ENCODE data around the gene ZNF326.
"Not testable (repeated sequence)": the region's sequence is repeated elsewhere in the genome, so short reads cannot be mapped to it uniquely, and the experiment has no call there.

Gene ZNF326

DNA sequence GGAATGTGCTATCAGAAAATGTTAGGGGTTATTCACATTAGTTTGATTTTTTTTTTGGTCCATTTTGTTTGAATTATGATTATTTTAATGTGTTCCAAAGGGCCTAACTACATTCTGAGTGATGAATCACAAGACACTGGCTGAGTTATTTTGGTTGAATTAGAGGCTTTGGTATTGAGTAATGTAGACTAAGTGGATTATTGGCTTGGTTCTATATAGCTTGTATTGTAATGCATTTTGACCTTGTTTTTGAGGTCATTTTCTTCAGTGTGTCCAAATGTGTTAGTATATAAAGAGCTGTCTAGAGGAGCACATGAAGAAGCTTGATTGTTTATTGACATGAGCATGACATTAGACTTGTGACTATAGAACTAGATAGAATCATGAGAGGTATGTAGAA, 3.4 kb downstream of the ZNF326 start:
- DNase-seq: no peak

DNA sequence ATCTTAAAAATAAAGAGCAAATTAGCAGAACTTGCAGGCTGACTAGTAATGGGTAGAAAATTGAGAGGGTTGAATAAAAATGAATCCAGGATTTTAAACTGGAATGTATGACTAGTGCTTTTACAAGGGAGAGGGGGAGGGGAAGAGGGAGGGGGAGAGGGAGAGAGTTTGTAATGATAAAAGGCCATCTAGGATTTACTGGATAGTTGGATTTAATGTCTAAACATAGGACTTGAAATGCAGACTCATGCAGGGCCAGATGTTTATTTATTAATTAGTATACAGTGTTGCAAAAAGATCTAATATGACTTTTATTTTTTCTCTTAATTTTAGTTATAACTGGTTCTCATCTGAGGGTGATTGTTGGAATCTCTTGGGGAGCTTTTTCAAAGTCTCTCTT, 4.3 kb downstream of the ZNF326 start:
- DNase-seq: no peak

DNA sequence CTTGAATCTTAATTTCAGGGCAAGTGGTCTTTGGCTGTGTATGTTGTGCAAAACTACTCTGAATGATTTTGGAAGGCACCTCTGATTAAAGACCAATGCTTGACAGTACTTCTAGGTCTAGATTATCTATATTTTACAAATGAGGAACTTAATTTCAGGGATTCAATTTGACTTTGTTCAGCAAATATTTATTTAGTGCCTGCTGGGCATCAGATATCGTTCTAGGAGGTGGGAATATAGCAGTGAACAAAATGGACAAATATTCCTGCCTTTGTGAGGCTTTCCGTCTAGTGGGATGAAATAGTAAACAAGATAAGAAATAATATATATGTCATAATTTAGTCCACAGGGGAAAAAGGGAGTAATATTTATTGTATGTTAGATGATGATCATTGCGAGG, 4.7 kb downstream of the ZNF326 start:
- no peak for DNase-seq

DNA sequence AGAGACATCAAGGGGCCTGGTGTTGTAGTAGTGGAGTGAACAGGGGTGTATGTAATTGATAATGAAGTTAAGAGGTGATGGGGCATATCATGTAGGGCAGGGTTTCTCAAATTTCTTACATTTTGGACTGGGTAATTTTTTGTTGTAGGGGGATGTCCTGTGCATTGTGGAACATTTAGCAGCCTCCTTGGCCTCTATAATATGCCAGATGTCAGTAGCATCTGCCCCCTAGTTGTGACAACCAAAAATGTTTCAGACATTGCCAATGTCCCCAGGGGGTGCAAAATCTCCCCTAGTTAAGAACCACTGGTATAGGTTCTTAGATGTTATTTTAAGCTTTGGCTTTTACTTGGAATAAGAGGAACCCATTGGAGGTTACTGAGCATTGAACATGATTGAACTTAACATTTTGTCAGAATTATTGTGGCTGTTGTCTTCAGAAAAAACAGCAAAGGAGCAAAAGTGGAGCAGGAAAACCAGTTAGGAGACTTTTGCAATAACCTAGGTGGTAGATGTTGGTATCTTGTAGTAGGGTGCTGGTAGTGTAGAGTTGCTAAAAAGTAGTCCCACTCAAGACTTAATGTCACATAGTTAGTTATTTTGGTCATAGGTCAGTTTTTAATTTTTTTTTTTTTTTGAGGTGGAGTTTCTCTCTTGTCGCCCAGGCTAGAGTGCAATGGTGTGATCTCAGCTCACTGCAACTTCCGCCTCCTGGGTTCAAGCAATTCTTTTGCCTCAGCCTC, 6.2 kb downstream of the ZNF326 start:
- peak; percentile 14 for DNase-seq

DNA sequence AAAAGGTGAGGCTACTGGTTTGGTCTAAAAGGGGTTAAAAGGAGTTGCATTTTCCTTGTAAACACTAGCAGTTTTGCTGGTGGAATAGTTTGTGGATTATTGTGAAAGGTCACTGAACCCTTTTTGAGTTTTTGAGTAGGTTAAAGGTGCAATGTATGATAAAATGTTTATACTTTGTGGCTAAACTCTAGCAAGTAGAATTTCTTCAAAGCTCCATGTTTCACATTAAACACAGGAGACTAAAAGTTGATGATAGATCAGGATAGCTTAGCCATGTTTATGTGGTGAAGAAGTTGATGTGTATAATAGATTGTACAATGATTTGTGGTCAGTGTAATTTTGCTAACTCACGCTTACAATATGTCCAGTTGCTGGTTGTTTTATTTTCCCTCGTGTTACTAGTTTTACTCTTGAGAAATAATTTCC, 13.1 kb downstream of the ZNF326 start:
- no peak for DNase-seq

DNA sequence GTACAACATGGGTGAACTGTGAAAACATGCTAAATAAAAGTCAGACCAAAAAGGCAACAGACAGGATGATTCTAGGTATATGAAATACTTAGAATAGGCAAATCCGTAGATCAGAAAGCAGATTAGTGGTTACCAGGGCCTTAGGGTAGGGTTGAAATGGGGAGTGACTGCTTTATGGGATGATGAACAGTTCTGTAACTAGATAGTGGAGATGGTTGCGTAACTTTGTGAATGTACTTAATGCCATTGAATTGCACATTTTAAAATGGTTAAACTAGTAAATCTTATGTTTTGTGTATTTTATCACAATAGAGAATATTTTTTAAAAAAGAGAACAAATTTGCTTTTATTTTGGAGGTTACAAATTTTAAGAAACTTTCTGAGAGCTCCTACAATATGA, 17.4 kb downstream of the ZNF326 start:
- DNase-seq: no peak

DNA sequence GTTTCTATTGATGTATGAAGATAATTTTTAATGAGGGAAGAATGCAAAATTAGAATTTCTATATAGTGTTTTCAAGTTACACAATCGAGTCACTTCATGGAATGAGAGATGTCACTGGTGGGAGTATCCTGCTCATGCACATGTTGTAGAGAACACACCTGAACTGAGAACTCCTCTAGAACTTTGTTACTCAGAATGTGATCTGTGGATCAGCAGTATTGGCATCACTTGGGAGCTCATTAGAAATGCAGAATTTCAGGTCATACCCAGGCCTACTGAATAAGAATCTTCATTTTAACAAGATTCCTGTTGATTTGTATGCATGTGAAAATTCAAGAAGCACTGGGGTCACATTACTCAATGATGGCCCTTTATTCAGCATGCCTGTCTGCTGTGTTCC, 28.8 kb downstream of the ZNF326 start:
- DNase-seq: no peak

DNA sequence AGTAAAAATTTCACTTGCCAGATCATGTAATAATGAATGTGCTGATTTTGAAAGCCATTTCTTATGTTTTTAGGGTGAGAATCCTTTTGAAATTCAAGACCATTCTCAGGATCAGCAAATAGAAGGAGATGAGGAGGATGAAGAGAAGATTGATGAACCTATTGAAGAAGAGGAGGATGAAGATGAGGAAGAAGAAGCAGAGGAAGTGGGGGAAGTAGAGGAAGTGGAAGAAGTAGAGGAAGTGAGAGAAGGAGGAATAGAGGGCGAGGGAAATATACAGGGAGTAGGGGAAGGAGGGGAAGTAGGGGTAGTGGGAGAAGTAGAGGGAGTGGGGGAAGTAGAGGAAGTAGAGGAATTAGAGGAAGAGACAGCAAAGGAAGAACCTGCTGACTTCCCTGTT, 32.4 kb downstream of the ZNF326 start:
- no peak for DNase-seq

DNA sequence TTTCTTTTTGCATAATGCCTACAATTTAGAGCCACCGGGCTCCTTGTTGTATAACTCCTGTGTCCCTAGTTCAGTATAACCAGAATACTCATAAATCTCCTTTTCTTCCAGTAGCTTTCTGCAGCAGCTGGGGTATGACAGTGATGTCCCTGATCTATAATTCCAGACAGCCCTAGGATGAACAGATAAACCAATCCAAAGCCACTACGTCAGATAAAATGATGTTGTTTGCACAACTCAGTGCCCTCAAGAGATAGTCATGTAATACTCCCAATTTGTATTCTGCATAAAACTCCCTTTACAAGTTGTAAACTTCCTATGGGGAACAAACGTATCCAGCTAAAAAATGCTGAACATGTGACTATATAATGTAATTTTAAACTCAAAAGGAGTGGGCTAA, 44.7 kb downstream of the ZNF326 start:
- no peak for DNase-seq

DNA sequence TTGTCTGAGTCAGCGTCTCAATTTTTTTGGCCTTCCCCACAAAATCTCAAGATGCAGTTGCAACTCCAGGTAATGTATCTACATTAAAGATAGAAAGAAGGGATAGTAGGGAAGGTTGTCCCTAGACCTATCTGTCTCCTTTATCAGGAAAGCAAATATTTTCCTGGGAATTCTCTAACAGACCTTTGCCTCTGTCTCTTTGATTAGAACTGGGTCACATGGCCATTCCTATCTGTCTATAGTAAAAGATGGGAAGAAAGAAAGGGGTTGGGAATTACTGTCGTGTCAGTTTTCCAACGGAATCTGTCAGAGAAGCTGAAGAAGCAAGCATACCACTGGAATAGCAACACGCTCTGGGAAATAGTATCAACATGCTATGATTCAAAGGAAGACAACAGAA, 48.7 kb downstream of the ZNF326 start:
- DNase-seq: no peak

DNA sequence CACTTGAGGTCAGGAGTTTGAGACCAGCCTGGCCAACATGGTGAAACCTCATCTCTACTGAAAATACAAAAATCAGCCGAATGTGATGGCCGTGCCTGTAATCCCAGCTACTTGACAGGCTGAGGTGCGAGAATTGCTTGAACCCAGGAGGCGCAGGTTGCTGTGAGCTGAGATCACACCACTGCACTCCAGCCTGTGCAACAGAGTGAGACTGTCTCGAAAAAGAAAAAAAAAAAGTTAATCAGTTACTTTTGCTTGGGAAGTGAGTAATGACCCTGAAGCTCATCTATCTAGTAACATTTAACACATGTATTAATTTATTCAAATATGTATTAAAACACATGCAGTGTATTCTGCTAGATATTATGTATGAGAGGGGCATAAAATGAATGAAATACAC, 49.4 kb downstream of the ZNF326 start:
- DNase-seq: no peak

DNA sequence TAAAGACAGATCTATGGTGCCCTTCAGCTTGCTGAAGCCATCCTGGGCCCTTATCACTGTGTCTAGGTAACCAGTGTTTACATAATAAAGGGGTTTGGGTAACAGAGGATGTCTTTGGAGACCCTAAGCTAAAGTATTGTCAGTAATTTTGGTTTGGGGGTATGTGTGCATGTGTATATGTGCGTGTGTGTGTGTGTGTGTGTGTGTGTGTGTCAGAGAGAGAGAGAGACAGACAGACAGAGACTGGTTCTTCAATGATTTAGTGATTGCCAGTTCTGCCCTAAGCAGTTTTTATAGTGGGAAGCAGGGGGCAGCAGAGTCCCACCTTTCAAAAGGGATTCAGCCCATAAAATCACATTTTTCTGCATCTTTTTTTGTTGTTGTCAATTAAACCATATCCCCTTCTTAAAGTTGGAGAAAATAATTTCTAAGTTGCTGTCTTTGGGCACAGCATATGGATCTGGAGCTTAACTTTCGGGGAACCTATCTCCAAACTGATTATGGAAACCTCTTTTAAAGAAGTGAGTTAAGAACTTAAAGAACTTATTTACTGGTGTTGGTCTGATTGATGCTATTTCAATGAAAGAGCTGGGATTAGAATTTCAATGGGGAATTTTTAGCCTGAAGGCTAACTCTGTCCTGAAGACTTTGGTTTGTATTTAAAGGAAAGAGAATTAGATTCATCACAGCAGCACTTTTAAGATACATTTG, 51.1 kb downstream of the ZNF326 start:
- DNase-seq: peak; percentile 20

DNA sequence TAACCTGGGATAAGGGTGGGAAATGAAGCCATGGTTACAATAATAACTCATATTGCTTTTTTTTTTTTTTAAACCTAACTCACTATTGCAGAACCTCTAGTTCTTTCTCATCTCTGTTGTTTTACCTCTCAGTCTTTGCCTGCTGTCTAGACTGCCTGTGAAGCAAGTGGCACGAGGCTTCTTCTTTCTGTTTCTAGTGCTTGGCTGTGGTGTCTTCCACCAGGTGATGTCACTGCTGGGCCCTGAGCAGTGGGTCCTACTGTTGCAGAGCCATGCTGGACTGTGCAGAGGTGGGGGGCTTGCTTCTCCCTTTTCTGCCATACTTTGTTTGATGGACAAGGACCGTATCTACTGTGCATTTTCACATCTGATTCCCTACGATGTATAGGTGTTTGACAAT, 51.7 kb downstream of the ZNF326 start:
- DNase-seq: no peak

DNA sequence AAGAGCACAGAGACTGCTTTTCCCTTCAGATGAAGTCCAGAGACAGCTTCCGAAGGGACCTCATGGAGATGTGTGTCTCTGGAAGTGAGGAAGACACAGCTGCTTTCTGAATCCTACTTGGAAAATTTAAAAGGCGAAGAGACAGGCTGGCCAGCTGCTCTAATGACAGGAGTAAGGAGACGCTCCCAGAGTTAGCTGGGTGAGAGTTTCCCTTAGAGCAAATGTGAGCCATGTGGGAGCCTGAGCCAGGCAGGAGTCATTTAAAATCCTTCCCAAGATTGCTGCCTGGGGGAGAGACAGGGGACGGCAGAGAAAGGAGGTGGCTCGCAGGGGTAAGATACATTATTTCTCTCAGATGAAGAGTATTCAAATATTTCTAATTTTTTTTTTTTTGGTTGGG, 53.1 kb downstream of the ZNF326 start:
- DNase-seq: no peak

DNA sequence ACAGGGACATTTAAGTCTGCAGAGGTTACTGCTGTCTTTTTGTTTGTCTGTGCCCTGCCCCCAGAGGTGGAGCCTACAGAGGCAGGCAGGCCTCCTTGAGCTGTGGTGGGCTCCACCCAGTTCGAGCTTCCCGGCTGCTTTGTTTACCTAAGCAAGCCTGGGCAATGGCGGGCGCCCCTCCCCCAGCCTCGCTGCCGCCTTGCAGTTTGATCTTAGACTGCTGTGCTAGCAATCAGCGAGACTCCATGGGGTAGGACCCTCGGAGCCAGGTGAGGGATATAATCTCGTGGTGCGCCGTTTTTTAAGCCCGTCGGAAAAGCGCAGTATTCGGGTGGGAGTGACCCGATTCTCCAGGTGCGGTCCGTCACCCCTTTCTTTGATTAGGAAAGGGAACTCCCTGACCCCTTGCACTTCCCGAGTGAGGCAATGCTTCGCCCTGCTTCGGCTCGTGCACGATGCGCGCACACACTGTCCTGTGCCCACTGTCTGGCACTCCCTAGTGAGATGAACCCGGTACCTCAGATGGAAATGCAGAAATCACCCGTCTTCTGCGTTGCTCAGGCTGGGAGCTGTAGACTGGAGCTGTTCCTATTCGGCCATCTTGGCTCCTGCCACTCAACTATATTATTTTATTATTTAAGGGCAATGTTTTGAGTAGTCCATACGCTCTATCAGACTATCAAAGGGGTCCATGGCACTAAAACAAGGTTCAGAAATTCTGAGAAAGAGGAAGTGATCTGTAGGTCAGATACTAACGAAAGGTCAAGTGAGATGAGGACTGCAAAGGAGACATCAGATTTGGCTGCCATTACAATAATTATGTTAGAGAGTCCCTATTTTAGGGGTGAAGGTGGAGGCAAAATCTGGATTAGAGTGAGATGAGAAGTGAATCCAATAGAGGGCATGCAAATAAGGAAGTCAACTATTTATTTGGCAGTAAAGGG, 68.1 kb downstream of the ZNF326 start:
- not testable (repeated sequence) for DNase-seq

DNA sequence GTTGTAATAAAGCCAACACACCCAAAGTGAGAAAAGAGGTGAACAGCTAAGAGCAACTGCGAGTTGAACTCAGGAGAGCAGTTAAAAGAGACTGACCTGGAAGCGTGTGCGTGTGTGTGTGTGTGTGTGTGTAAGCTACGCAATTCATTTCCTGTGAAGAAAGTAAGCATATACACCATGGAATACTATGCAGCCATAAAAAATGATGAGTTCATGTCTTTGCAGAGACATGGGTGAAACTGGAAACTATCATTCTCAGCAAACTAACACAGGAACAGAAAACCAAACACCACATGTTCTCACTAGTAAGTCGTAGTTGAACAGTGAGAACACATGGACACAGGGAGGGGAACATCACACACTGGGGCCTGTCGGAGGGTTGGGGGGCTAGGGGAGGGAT, 69.2 kb downstream of the ZNF326 start:
- DNase-seq: not testable (repeated sequence)

DNA sequence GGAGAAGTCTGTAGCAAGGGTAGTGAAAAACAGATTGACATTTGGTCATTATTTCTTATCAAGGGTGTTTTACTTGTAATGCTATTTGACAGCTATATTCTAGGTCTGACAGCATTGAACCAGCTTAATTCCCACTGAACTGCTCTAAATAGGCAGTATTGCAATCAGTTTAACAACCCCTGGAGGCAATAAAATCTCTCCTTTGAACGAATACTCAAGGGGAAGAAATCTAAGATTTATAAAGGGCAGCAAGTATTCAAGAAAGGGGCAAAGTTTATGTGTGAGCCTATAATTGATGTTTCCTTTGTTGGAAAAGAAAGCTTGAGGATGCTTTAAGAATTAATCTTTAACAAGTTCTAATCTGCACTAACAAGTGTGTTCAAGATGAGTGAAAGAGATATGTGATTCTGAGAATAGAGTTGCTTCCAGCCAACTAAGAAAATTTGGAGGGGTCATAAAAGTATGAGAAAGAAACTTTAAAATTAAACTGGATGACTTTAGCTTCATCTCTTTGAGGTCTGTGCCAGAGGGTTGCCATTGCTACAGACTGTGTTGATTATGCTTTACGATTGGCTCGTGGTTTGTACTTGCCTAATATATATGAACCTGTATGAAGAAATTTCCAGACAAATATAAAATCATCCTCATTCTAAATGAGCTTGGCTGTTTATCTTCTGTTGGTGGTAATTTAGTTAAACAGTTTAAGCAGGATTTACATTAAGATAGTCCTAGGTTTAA, 72.5 kb downstream of the ZNF326 start:
- DNase-seq: no peak

DNA sequence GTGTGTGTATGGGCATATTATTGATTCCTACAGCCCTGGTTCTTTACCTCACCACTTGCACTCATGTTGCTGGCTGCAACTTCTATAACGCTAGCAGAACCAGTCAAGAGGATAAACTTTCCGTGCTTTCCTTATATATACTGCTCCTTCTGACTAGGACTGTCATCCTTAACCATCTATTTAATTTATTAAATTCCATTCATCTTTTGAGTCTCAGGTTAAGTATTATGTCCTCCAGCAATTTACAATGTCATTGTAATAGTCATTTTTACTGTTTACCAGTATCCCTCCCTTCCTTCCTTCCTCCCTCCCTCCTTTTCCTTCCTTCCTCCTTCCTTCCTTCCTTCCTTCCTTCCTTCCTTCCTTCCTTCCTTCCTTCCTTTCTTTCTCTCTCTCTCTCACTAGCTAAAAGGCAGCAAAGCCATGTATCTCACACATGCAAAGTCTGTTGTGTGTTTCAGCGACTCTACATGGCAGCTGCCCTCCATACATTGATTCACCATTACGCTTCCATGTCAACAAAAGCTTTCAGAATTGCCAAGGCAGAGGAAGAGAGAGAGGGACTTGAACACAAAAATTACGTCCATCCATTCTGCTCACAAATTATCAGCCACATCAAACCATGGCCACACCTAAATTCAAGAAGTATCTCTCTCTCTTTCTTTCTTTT, 73.8 kb downstream of the ZNF326 start:
- DNase-seq: no peak

DNA sequence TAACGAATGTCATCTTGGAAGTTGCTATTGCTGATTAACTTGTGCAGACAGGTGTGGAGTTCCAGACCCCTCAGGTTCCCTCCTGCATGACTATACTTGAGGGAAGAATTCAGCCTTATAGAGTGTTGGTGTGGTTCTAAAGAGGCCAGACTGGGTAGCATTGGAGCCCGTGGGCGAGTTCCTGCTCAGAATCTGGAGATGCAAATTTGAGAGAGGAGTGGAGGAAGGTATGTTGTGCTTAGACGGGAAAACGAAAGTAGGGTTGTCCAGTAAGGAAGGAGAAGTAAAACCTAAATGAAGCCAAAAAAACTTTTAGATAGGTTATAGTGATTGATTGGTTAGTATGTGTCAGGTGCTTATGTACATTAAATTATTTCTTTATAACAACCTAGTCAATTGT, 79.2 kb downstream of the ZNF326 start:
- DNase-seq: no peak

DNA sequence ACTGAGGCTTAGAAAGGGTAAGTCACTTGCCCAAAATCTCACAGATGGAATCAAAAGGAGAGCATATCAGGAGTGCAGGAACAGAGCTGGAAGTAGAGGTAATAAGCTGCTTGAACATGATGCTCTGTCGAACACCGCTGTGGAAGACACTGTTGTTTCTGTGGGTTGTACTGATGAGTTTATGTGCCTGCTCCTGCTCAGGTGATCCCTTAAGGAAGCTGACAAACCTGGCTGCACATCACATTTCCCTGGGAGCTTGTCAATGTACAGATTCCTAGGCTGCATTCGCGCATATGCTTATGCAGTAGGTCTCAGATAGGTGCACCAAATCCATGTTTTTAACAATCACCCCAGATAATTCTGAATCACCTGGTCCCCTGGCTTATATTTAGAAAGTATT, 79.7 kb downstream of the ZNF326 start:
- DNase-seq: no peak

DNA sequence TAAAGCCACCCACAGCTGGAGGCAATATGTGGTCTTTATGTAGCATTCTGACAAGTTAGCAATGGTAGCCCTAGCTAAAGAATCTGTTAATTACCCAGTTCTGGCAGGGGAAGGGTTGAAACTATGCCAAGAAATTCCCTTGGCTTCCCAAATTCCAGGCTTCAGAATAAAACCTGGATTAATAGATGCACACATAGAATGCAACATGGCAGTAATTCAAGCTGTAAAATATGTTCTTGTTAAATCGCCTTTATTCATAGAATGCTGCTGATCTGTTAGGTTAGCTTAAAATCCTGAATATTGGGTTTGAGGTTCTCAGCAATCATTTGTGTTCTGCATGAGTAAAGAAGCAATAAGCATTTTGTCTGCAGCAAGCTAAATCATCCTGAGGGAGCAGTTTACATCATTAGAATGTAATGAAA, 80.1 kb downstream of the ZNF326 start:
- no peak for DNase-seq

DNA sequence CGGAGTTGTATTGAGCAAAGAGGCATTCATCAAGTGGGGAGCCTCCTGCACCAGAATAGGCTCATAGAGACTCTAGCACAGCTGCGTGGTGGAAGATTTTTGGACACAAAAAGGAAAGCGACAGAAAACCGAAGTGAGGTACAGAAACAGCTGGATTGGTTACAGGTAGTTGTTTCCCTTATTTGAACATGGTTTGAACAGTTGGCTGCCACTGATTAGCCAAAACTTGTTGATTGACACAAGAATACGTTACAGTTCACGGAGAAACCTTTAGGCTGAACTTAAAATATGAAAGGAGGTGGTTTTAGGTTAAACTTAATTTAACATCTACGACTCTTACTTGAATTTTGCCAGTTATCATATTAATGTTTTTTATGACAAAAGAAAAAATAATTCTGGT, 89.1 kb downstream of the ZNF326 start:
- no peak for DNase-seq

All from NCI-H2171 treated with DMSO at 0.1 percent for 48 hours (cell line).